ENCODE measurements around the gene FEN1. TPM values are rescaled to one million over a fixed set of nuclear protein-coding genes. Genes with fewer than 3 reads are reported as not detected.
A peak's percentile ranks its signal among the peaks of the same experiment; 100 is the strongest.

FEN1 gene
- total RNA-seq, 1 donor from 2014 or later = 23.9 TPM

DNA sequence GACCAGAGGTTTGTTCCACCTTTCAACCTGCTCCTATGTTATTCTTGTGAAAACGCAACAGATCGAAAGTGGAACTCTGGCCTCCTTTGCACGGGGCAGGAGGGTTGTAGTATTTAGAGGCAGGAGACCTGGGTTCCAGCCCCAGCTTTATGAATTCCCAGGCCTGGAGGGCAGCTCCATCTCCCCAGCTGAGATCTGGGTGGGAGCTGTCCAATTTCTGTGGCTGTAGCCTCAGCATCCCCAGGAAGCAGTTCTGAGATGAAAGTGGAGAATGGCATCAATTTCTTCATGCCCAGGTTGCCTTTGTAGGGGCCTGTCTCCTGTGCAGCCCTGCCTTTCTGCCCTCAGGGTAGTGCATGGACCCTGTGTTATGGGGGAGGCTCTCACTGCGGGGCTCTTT is 39.5 kb downstream of the FEN1 start:
- TF ChIP-seq, protein P1, sequence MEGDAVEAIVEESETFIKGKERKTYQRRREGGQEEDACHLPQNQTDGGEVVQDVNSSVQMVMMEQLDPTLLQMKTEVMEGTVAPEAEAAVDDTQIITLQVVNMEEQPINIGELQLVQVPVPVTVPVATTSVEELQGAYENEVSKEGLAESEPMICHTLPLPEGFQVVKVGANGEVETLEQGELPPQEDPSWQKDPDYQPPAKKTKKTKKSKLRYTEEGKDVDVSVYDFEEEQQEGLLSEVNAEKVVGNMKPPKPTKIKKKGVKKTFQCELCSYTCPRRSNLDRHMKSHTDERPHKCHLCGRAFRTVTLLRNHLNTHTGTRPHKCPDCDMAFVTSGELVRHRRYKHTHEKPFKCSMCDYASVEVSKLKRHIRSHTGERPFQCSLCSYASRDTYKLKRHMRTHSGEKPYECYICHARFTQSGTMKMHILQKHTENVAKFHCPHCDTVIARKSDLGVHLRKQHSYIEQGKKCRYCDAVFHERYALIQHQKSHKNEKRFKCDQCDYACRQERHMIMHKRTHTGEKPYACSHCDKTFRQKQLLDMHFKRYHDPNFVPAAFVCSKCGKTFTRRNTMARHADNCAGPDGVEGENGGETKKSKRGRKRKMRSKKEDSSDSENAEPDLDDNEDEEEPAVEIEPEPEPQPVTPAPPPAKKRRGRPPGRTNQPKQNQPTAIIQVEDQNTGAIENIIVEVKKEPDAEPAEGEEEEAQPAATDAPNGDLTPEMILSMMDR (IDR thresholded peaks at IDR 0.05) = no peak
- ChIA-PET CTCF (interaction anchor here (1.0 kb wide), 1 partner anchor 67 kb away, joined by 4 read pairs; no protein-coding TSS in a partner anchor), POLR2A (no interaction called here)
- H3K4me1 Mint-ChIP-seq = peaks cover 52% of the 10 kb centered on the region
- peaks cover 5% of the 10 kb centered on the region for H3K27me3 Mint-ChIP-seq
- no peaks in the 10 kb centered on the region for H3K9me3 Mint-ChIP-seq
- DNase-seq = no peak
- ATAC-seq (ENCODE audit: low read depth) = no peak
- no peak overlapping the region for H3K27ac Mint-ChIP-seq
- H3K36me3 Mint-ChIP-seq (ENCODE audit: low read depth) = no peaks in the 10 kb centered on the region
- intact Hi-C loops (cut with micrococcal nuclease) = no loop called here
- H3K4me3 Mint-ChIP-seq = no peak overlapping the region

DNA sequence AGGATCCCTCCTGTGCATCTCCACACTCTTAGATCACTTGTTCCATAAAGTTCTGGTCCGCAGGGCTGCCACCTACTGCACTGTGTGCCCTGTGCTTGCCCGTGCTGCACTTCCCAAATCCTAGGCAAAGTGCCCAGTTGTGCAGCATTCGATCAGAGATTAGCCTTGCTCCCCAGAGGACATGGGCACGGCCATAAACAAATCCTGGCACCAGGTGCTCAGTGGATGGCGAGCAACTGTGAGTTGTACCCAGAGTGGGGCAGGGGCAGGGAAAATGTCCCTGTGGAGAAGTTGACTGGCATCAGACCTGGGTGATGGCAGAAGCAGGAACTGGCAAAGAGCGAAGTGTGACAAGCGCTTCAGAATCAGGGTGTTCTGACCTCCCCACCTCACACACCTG is 40.0 kb downstream of the FEN1 start:
- Mint-ChIP-seq H3K27ac (no peak overlapping the region), H3K36me3 (ENCODE audit: low read depth) (no peaks in the 10 kb centered on the region), H3K4me1 (peaks cover 50% of the 10 kb centered on the region), H3K9me3 (no peaks in the 10 kb centered on the region), H3K27me3 (peaks cover 5% of the 10 kb centered on the region), H3K4me3 (no peak overlapping the region)
- CTCF ChIA-PET = no interaction called here
- intact Hi-C loops (cut with micrococcal nuclease) = no loop called here
- TF ChIP-seq, protein P1 (IDR thresholded peaks at IDR 0.05) = no peak
- DNase-seq = no peak
- ATAC-seq (ENCODE audit: low read depth) = no peak
- POLR2A ChIA-PET = interaction anchor here (3.3 kb wide), 1 partner anchor 17 kb away, joined by 41 read pairs; the partner anchor contains the start of gene FADS1

DNA sequence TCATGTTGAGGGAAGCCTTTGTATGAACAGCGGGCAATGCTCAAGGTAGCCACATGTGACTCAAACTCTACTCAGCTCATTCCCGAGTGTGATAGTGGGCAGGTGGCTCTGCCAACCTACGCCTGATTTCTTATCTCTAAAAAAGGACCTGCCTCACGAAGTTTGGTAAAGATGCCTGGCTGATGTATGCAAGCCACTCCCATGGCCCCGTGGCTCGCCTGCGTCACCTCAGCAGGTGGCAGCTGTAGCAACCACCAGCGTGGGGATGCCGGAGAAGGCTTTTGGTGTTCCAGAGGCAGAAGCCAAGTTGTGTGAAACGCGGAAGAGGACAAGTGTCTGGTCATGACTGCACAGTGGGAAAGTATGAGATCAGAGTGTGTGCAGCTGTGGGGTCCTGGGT is 40.8 kb downstream of the FEN1 start:
- DNase-seq (no peak), ATAC-seq (ENCODE audit: low read depth) (no peak)
- ChIA-PET CTCF (interaction anchor here (1.8 kb wide), 1 partner anchor 38 kb away, joined by 4 read pairs; no protein-coding TSS in a partner anchor), POLR2A (interaction anchor here (0.6 to 3.3 kb wide), 2 partner anchors 11 to 18 kb away, joined by 4 to 41 read pairs; partner anchors contain the start of gene FADS1)
- Mint-ChIP-seq H3K9me3 (no peaks in the 10 kb centered on the region), H3K27me3 (peaks cover 5% of the 10 kb centered on the region), H3K4me1 (peaks cover 43% of the 10 kb centered on the region), H3K4me3 (no peak overlapping the region), H3K36me3 (ENCODE audit: low read depth) (no peaks in the 10 kb centered on the region), H3K27ac (peak overlapping the region; percentile 86)
- TF ChIP-seq, protein P1 (IDR thresholded peaks at IDR 0.05) = no peak
- intact Hi-C loops (cut with micrococcal nuclease) = no loop called here

DNA sequence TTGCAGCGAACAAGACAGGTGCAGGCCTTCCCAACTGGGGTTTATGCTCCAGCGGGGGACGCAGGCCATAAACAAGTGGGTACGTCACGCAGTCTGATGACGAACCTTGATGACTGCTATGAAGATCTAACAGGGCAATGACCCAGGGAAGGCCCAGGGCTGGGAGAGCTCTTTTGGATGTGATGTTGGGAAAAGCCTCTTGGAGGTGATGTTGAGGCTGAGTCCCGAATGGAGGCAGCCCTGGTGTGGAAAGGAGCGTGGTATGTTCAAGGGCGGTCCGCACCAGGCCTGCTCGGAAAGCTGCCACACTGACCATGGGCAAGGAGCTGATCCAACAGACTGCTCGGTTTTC is 41.2 kb downstream of the FEN1 start:
- TF ChIP-seq, protein P1 (IDR thresholded peaks at IDR 0.05) = no peak
- intact Hi-C loops (cut with micrococcal nuclease) = loop anchor here (2.0 kb wide), 1 partner anchor 19 kb away; no protein-coding TSS in a partner anchor

DNA sequence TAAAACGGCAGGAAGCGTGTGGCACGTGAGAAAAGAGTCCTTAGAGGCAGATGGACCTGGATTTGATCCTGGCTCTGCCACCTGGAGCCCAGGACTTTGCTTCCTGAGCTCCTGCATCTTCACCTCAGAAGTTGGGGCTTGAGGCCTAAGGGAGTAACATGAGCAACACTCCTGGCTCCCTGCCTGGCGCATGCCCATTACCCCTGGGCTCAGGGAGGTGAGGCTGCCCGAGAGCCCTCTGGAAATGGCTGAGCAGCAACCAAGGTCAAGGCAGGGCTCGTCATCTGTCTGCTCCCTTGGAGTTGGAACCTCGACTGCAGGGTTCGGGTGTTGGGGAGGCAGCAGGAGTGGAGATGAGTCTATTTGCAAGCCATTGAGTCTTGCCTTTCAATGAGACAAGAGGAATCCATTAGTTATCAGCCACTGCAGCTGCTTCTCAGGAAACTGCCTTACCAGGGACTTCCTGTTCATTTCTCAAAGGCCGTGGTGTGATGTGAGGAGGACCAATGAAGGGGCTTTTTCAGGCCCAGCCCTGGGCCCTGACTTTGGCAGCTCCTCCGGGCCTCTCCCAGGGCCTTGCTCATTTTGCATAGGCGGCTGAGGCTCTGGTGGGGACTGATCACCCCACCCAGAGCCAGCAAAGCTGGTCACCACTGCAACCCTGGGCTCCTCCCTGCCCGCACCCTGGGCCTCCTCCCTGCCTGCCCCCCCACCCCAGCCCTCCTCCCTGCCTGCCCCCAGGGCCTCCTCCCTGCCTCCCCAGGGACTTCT is 41.8 kb downstream of the FEN1 start:
- no peaks in the 10 kb centered on the region for H3K9me3 Mint-ChIP-seq
- ChIA-PET POLR2A (interaction anchor here (0.6 to 3.3 kb wide), 9 partner anchors 19 to 952 kb away, joined by 3 to 41 read pairs (median 3); partner anchors contain the start of genes FADS1, FEN1 and FTH1), CTCF (interaction anchor here (0.9 to 1.8 kb wide), 4 partner anchors 19 to 274 kb away, joined by 3 to 4 read pairs (median 4); no protein-coding TSS in a partner anchor)
- H3K27me3 Mint-ChIP-seq = peaks cover 4% of the 10 kb centered on the region
- H3K4me1 Mint-ChIP-seq = peaks cover 38% of the 10 kb centered on the region
- H3K4me3 Mint-ChIP-seq = peak overlapping the region; percentile 28
- ATAC-seq (ENCODE audit: low read depth) (peak; percentile 96), DNase-seq (peak; percentile 29)
- H3K27ac Mint-ChIP-seq = peak overlapping the region; percentile 86
- TF ChIP-seq, protein P1 (IDR thresholded peaks at IDR 0.05) = no peak
- intact Hi-C loops (cut with micrococcal nuclease) = loop anchor here (2.0 kb wide), 1 partner anchor 20 kb away; no protein-coding TSS in a partner anchor
- H3K36me3 Mint-ChIP-seq (ENCODE audit: low read depth) = no peaks in the 10 kb centered on the region

More for the DNA sequence above, 41.2 kb downstream of the FEN1 start:
- Mint-ChIP-seq H3K4me3 (peak overlapping the region; percentile 51), H3K9me3 (no peaks in the 10 kb centered on the region), H3K4me1 (peaks cover 41% of the 10 kb centered on the region), H3K27ac (peak overlapping the region; percentile 86), H3K36me3 (ENCODE audit: low read depth) (no peaks in the 10 kb centered on the region), H3K27me3 (peaks cover 5% of the 10 kb centered on the region)
- POLR2A ChIA-PET = interaction anchor here (0.6 to 3.3 kb wide), 7 partner anchors 12 to 134 kb away, joined by 3 to 41 read pairs (median 4); partner anchors contain the start of genes FADS1, FEN1 and FTH1
- DNase-seq (no peak), ATAC-seq (ENCODE audit: low read depth) (no peak)
- CTCF ChIA-PET = interaction anchor here (0.9 to 1.8 kb wide), 4 partner anchors 18 to 274 kb away, joined by 3 to 4 read pairs (median 4); no protein-coding TSS in a partner anchor
